Activated CD4-positive, alpha-beta T cell treated with anti-CD3 and anti-CD28 coated beads, Interleukin-2, Interleukin-6, amounts not matched to agents 100 ng/mL and 50 ng/mL, durations not matched to agents 16 hours and 8 hours (primary cell): ENCODE data around the gene TUBD1.
A peak's percentile ranks its signal among the peaks of the same experiment; 100 is the strongest.
"Not testable (repeated sequence)": the region's sequence is repeated elsewhere in the genome, so short reads cannot be mapped to it uniquely, and the experiment has no call there.

Source experiments
- DNase-seq: peaks from one replicate; pipeline ENCODE4 v3.0.0-alpha.2; 2020

TUBD1 gene, protein sequence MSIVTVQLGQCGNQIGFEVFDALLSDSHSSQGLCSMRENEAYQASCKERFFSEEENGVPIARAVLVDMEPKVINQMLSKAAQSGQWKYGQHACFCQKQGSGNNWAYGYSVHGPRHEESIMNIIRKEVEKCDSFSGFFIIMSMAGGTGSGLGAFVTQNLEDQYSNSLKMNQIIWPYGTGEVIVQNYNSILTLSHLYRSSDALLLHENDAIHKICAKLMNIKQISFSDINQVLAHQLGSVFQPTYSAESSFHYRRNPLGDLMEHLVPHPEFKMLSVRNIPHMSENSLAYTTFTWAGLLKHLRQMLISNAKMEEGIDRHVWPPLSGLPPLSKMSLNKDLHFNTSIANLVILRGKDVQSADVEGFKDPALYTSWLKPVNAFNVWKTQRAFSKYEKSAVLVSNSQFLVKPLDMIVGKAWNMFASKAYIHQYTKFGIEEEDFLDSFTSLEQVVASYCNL

DNA sequence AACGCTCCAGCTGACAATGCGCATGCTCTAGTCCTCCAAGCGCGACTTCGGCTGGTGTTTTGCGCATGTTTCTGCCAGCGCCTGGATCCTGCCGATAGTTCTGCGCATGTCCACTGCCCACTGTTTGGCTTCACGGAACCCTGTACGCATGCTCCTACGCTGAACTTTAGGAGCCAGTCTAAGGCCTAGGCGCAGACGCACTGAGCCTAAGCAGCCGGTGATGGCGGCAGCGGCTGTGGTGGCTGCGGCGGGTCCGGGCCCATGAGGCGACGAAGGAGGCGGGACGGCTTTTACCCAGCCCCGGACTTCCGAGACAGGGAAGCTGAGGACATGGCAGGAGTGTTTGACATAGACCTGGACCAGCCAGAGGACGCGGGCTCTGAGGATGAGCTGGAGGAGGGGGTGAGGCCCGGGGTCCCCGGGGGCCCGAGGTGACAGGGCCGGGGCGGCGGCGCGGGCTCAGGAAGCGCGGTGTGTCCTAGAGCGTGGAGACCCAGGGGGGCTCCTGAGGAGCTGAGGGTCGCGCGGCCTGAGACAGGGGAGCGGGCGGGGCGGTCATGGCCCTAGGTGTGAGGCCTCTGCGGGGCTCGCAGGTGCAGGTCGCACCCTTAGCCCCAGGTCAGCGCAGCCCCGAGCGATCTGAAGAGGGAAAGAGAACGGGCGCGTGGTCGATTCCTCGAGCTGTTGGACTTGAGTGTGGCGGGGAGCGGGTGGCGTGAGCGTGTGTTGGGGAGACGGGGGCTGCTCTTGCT lies at the start of gene TUBD1, which contains the start of gene RPS6KB1:
TSS of gene TUBD1 (minus strand) at position 20 of the 752 bp plus-strand sequence. CDS start 1,941 bp downstream, outside the sequence.
TSS of gene RPS6KB1 (plus strand) at position 198 of the 752 bp plus-strand sequence. CDS start at position 262, 64 bp downstream.
- peak; percentile 98 for DNase-seq

DNA sequence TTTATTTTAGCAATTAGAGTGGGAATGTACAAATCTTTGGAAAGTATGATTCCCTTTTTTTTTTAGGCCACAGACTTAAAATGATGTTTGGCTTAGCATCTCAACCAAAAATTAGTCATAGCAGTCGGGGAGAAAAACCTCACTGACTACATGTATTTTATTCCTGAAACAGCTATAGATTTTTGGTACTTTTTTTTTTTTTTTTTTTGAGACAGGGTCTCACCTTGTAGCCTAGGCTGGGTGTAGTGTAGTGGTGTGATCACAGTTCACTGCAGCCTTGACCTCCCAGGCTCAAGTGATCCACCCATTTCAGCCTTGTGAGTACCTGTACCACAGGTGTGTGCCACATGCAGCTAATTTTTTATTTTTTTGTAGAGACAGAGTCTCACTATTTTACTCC lies 48.4 kb upstream of the TUBD1 start:
- DNase-seq: peak; percentile 27

DNA sequence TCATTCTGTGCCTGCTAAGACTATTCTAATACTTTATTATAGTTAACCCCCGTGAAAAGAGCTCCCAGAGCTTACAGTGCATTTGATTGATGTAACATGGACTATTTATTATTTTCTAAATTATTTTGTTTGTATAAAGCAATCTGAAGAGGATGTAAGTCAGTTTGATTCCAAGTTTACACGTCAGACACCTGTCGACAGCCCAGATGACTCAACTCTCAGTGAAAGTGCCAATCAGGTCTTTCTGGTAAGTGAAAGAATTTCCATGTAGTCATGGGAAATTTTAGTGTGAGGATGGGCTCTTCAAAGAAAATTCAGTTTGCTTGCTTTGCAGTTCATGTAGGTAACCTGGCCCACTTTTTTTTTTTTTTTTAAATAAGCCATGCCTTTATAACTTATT lies 48.0 kb upstream of the TUBD1 start:
- peak; percentile 68 for DNase-seq

DNA sequence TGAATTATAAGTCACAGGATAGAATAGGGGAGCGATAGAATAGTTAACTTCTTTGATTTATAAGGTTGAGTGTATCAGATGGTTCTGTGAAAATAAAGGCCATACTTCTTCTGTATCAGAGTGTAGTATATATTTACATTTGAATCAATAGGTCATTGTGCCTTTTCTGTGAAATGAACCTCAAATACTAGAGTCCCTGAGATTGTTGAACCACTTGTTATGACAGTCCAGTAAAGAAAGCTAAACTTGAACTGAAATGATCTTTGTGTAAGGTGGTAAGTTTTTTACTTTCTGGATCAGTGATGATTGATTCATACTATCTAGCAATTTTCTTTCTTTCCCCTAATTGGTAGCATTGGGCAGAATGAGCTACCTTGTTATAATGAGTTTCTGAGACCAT lies 40.6 kb upstream of the TUBD1 start:
- not testable (repeated sequence) for DNase-seq

DNA sequence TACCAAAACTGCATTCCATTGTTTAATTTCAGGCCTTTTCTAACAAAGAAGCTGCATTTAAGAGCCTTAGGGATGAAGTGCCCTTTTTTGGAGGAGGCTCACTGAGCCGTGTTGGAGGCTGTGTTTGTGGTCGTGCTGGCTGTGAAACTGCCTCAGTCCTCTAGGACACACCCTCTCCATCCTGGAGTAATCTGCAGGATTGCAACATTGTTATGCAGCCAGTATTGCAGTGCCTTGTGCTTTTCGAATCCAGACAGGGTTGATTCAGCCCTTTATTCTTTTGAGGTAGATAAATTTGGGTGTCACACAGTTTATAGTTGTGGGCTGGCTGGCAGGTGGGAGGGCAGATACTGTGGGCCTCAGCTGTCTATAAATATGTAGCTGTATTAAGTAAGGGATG lies 38.0 kb upstream of the TUBD1 start:
- DNase-seq: not testable (repeated sequence)

DNA sequence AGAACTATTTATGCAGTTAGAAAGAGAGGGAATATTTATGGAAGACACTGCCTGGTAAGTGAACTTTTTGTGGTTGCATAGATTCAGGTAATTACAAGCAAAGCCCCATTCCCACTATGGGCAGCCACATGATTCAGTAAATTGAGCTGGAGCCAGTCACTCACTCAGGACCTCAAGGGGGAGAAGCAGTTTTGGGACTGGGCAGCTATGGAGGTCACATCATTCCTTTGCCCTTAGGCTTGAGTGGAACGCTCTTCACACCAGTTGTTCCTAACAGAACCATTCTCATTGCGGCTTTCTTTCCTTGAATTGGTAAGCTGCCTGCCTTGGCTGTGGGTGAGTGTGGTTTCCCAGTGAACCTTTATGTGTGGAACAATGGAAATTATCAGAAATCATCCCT lies 37.4 kb upstream of the TUBD1 start:
- DNase-seq: not testable (repeated sequence)

DNA sequence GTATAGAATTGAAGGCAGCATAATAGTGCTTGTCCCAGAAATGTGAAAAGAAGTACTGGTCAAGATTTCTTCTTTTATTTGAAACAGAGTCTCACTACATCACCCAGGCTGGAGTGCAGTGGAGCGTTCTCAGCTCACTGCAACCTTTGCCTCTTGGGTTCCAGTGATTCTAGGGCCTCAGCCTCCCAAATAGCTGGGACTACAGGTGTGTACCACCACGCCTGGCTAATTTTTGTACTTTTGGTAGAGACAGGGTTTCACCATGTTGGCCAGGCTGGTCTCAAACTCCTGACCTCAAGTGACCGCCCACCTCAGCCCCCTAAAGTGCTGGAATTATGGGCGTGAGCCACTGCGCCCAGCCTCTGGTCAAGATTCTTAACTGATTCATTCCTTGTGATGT lies 27.9 kb upstream of the TUBD1 start:
- not testable (repeated sequence) for DNase-seq

DNA sequence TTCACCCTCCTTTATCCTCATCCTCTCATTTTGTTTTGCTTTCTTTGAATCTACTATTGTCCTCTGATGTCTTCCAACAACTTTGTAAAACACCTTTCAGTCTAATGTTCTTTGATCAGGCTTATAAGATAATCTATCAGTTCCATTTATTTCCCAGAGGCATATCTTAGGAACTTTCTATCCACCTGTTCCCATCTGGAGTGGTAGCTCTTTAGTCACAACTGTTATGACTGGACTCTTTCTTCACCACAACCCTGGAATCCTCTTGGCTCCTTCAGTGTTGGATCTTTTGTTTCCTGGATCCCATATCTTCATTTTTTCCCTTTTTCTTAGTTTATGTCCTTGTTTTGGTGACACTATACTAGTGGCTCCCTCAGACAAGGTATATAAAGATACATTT lies 23.7 kb upstream of the TUBD1 start:
- DNase-seq: no peak

DNA sequence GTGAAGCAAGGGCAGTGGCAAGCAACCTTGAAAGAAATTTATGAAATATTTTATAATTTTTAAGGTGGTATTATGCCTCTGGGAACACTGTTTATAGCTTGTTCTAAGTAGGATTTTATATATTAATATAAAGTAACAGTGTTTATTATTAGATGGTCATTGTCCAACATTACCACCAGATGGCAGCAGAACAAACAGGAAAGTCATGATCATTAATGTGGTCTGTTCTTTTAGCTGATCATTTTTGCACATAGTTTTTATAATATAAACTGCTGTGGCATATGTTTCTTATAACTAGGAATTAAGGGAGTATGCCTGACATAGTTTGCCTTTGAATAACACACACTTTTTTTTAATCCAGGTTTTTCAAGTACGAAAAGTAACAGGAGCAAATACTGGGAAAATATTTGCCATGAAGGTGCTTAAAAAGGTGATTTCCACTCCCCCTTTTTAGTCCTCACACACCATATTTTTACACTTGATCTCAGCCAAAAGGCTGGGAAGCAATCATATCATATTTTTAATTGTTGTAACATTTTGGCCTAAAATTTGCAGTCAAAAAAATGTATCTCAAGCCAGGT lies 21.6 kb upstream of the TUBD1 start:
- peak; percentile 50 for DNase-seq

DNA sequence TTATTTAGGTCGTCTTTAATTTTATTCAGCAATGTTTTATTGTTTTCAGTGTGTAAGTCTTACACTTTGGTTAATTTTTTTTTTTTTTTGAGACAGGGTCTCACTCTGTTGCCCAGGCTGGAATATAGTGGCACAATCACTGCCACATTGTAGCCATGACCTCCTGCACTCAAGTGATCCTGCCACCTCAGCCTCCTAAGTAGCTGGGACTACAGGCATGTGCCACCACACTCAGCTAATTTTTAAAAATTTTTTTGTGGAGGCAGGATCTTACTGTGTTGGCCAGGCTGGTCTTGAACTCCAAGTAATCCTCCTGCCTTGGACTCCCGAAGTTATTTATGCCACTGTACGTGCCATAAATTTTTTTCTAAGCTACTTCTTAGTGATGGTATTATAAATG lies 14.7 kb upstream of the TUBD1 start:
- no peak for DNase-seq

DNA sequence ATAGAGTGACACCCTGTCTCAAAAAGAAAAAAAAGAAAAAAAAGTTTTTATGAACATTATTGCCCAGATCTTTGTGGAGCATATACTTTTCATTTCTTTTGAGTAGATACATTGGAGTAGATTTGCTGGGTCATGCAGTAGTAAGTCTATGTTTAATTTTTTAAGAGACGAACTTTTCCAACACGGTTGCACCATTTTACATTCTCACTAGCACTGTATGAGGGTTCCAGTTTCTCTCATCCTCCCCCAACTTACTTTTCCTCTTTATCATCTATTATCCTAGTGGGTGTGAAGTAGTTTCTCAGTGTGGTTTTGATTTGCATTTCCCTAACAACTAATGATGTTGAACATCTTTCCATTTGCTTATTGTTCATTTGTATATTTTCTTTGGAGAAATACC lies 10.7 kb upstream of the TUBD1 start:
- no peak for DNase-seq

DNA sequence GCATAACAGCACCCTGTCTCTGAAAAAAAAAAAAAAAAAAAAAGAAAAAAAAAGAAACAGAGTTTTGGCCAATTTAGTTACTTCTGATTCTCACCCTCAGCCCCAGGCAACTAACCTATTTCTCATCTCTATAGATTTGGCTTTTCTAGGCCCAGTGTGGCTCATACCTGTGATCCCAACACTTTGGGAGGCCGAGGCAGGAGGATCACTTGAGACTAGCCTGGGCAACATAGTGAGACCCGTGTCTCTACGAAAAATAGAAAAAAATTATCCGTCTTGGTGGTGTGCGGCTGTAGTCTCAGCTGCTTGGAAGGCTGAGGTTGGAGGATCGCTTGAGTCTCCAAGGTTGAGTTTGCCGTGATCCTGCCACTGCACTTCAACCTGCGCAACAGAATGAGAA lies 8.9 kb upstream of the TUBD1 start:
- no peak for DNase-seq

DNA sequence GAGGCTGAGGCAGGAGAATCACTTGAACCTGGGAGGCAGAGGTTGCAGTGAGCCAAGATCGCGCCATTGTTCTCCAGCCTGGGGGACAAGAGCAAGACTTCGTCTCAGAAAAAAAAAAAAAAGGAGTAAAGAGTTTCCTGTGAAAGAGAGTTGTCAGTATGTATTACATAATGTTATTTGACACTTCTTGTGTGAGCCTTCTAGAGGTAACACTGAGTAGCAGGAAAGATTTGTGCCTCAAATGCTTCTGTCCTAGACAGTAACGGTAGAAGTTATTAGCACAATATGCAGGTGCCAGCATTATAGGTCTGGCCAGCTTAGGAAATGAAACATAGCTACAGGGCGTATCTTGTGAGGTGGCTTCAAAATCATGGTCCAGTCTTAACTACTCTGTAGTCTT lies 6.4 kb upstream of the TUBD1 start:
- DNase-seq: no peak

DNA sequence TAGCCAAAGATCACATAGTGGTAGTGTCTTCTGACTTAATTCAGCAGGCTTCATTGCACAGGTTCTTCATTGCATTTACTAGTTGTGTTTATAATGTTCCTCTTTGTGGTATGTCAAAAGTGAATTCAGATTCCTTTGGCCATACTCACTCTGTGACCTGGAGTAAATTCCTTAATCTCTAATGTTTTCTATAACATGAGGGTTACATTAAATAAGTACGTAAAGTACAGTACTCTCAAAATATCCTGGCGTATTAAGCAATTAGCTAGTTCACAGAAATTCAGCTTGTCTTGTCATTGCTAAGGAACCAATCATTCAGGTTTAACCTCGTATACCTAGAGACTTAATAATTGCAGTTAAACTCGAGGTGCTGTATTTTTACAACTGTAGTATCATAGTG lies 4.3 kb upstream of the TUBD1 start:
- no peak for DNase-seq

DNA sequence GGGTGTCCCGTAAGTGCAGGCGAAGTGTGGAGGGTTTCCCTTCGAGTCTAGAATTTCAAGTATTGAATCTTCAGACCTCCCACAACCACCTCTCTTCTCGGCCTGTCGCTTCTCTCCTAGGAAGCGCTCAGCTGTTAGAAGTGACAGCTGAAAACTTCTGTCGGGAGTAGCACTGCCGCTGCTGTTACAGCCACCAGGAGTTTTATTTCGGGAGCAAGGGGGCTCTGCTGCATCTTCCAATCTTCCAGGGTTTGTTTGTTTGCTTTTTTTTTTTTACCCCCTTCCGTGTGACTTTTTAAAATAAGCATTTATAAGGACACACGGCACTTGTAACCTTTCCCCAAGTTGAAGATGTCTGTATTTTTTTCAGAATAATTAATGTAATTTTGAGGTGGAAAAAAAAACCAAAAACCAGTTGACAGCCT lies 945 bp upstream of the TUBD1 start:
- no peak for DNase-seq

DNA sequence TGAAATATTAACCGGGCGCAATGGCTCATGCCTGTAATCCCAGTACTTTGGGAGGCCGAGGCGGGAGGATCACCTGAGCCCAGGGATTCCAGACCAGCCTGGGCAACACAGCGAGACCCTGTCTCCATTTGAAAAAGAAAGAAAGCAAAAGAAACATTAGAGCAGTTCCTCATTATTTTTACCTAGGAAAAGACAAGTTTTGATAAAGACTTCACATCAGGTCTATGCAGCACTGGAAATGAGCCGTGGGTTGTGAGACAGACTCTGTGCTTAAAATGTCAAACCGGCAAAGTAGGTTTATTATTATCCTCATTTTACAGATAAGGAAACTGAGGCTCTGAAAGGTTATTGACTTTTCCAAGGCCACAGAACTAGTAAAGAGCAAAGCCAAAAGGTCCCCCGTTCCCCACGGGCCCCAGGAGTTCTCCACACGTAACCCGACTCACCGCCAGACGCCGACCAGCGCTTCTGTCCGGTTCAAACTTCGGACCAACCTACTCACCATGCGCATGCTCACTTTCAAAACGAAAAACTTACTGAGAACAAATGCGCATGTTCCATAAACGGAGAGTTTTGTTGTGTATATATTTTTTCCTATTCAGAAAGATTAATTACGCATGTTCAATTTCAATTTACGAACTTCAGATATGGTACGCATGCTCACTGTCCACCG lies 356 bp downstream of the TUBD1 start:
- DNase-seq: no peak

DNA sequence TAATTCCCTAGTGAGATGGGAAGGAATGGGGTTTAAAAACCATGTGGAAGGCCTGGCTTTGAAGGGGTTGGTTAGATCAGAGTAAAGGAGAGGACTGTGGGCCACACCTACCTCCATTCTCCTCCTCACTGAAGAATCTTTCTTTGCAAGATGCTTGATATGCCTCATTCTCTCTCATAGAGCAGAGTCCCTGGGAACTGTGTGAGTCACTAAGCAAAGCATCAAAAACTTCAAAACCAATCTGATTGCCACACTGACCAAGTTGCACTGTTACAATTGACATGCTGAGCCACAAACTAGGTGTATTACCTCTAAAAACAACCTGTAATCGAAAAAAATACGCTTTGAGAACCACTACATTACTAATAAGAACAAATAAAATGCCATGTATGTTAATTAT lies 2.0 kb downstream of the TUBD1 start:
- DNase-seq: peak; percentile 18

DNA sequence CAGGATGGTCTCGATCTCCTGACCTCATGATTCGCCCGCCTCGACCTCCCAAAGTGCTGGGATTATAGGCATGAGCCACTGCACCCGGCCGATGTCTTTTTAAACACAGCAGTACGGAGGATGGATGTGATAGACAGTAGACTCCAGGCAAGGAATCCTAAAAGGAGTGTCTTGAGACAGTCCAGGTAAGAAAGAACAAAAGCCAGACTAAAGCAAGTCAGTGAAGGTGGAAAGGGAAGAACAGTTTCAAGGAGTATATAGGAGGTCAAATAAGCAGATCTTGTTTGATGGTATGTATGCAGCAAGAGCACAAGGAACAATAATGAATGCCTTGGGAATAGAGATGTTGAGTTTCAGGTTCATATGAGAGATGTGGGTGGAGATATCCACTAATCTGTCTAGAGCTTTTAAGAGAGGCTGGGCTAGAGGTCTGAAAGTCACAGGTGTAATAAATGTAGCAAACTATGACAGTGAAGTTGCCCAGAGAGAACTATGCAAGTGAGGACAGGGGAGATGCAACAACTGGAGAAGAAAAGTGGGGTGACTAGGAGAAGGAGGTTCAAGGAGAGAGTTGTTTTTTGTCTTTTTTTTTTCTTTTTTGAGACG lies 4.5 kb downstream of the TUBD1 start:
- DNase-seq: no peak

DNA sequence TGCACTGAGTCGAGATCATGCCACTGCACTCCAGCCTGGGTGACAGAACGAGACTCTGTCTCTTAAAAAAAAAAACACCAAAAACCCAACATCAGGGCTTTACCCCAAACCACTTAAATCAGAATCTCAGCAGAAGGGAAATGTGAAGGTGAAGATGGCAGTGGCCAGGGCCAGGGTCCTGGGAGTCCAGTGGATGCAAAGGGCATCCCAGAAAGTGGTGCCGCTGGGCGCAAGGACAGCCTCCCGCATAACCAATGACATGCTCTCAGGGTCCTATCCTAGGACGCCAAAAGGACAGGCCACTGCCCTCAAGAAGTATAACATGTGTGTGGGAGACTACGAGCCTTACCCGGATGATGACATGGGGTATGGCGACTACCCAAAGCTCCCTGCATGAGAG lies 7.9 kb downstream of the TUBD1 start:
- DNase-seq: no peak

DNA sequence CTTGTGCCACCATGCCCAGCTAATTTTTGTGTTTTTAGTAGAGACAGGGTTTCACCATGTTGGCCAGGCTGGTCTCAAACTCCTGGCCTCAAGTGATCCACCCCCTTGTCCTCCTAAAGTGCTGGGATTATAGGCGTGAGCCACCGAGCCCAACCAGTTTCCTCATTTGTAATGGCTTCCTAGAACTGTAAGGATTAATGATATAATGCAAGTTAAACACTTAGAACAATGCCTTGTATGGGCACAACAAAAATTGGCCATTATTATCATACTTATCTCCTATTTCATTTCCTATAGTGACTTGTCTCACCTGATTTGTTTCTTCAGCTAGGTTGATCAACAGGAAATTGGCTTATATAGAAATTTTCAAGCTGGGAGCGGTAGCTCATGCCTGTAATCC lies 14.1 kb downstream of the TUBD1 start:
- no peak for DNase-seq

DNA sequence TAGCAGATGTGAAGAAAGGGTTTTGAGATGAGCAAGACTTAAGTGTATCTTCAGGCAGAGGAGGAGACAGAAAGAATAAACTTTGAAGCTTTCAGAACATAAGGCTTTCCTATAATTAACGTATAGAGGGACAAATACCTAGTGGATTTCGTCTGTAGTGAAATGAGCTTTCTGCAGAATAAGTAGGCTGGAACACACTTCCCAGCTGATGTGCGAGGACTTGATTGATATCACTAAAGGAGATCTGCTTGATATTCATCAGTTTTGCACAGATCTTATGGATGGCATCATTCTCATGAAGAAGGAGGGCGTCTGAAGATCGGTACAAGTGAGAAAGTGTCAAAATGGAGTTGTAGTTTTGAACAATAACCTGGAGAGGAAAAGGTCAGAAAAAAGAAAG lies 14.8 kb downstream of the TUBD1 start:
- no peak for DNase-seq

DNA sequence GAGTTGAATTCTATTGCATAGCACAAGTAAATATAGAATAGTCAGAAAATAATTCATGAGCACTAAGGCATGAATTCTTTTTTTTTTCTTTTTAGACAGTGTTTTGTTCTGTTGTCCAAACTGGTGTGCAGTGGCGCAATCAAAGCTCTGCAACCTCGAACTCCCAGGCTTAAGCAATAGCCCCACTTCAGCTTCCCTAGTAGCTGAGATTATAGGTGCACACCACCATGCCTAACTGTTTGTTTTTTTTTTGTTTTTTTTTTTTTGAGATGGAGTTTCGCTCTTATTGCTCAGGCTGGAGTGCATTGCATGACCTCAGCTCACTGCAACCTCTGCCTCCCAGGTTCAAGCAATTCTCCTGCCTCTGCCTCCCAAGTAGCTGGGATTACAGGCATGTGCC lies 16.6 kb downstream of the TUBD1 start:
- no peak for DNase-seq

DNA sequence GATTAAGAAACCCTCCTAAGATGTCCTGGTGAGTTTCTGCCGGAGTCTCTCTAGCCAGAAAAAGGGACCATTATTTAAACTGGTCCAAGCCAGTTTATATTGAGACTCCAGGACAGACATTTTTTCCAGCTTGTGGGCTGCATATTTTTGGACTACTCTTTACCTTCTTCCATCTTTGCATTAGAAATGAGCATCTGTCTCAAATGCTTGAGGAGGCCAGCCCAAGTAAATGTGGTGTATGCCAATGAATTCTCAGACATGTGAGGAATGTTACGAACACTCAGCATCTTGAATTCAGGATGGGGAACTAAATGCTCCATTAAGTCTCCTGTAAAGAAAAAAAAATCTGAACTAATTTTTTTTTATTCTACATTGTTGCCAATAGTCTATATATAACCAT lies 18.4 kb downstream of the TUBD1 start:
- DNase-seq: no peak
